ENCODE measurements around the gene MARCO.

GRCh38 chr2:118903029-118903351 lies 39.0 kb upstream of the MARCO start:
- no peak for TF ChIP-seq POLR2A (IDR thresholded peaks at IDR 0.05)
- TF ChIP-seq, protein P1, sequence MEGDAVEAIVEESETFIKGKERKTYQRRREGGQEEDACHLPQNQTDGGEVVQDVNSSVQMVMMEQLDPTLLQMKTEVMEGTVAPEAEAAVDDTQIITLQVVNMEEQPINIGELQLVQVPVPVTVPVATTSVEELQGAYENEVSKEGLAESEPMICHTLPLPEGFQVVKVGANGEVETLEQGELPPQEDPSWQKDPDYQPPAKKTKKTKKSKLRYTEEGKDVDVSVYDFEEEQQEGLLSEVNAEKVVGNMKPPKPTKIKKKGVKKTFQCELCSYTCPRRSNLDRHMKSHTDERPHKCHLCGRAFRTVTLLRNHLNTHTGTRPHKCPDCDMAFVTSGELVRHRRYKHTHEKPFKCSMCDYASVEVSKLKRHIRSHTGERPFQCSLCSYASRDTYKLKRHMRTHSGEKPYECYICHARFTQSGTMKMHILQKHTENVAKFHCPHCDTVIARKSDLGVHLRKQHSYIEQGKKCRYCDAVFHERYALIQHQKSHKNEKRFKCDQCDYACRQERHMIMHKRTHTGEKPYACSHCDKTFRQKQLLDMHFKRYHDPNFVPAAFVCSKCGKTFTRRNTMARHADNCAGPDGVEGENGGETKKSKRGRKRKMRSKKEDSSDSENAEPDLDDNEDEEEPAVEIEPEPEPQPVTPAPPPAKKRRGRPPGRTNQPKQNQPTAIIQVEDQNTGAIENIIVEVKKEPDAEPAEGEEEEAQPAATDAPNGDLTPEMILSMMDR (IDR thresholded peaks at IDR 0.05), result no peak
